ENCODE measurements around the gene AHCYL1. TPM values are rescaled to one million over a fixed set of nuclear protein-coding genes. Genes with fewer than 3 reads are reported as not detected.

Gene AHCYL1
- total RNA-seq, 1 donor from 2014 or later = 60.5 TPM

DNA sequence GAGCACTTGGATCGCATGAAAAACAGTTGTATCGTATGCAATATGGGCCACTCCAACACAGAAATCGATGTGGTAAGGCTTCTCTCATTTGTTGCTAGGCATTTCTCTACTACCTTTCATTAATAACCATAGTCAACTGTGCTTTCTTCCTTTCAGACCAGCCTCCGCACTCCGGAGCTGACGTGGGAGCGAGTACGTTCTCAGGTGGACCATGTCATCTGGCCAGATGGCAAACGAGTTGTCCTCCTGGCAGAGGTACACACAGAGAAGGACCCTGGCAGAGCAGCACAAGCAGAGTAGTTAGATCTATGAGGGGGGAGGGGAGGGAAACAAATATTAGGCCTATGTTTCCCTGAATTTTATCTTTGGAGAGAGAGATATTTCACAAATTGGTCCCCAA, 33.8 kb downstream of the AHCYL1 start:
- TF ChIP-seq CTCF (IDR thresholded peaks at IDR 0.05; ENCODE audit: insufficient read depth, low read depth, low read length) = no peak
- no peak for TF ChIP-seq EZH2 (IDR thresholded peaks at IDR 0.05; ENCODE audit: insufficient read depth, low read length)

DNA sequence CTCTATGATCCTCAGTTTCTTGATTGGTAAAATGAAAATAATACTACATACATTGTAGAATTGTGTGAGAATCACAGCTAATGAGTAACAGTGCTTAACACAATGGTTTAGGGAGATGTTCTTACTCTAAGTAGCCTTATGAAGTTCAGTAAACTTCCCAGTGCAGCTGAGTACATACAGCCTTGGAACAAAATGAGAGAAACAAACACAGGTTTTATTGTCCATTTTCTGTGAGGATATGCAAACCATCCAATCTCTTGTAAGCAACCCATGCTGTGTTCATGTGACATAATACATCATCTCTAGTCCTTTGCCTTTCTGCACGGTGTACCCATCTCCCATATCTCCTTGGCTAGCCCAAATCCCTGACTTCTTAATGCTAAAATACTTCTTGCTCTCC, 35.2 kb downstream of the AHCYL1 start:
- no peaks in the 10 kb centered on the region for H3K9me3 Mint-ChIP-seq (ENCODE audit: unreplicated experiment)
- no peak overlapping the region for H3K9ac ChIP-seq (ENCODE audit: low read length)
- H3K27ac ChIP-seq (ENCODE audit: low read depth, low read length) = no peak overlapping the region
- no peak overlapping the region for H3K4me2 ChIP-seq (ENCODE audit: low read length)
- H3K36me3 ChIP-seq (ENCODE audit: insufficient read depth, low read length) = peaks cover 90% of the 10 kb centered on the region
- TF ChIP-seq EZH2 (IDR thresholded peaks at IDR 0.05; ENCODE audit: insufficient read depth, low read length) (no peak), CTCF (IDR thresholded peaks at IDR 0.05; ENCODE audit: insufficient read depth, low read depth, low read length) (no peak)
- H3K27me3 ChIP-seq (ENCODE audit: insufficient read depth, low read length) = no peaks in the 10 kb centered on the region
- H3K4me3 ChIP-seq (ENCODE audit: insufficient read depth, low read depth, low read length) = no peak overlapping the region
- H3K27ac Mint-ChIP-seq (ENCODE audit: unreplicated experiment) = no peak overlapping the region
- H3K4me1 Mint-ChIP-seq (ENCODE audit: low read depth, unreplicated experiment) = no peaks in the 10 kb centered on the region
- no peak overlapping the region for H2AFZ ChIP-seq (ENCODE audit: low read depth, low read length)
- H4K20me1 ChIP-seq (ENCODE audit: insufficient read depth, low read length) = no peaks in the 10 kb centered on the region
- H3K27me3 Mint-ChIP-seq (ENCODE audit: low read depth, unreplicated experiment) = no peaks in the 10 kb centered on the region
- H3K79me2 ChIP-seq (ENCODE audit: insufficient read depth, low read length) = no peaks in the 10 kb centered on the region
- no peak overlapping the region for H3K4me3 Mint-ChIP-seq (ENCODE audit: unreplicated experiment)
- DNase-seq (ENCODE audit: low read depth) (no peak), FAIRE-seq (no peak)
- peaks cover 9% of the 10 kb centered on the region for H3K4me1 ChIP-seq (ENCODE audit: insufficient read depth, low read length)
- no peaks in the 10 kb centered on the region for H3K9me3 ChIP-seq (ENCODE audit: insufficient read depth, low read depth, low read length)
- peaks cover 26% of the 10 kb centered on the region for H3K36me3 Mint-ChIP-seq (ENCODE audit: low read depth, unreplicated experiment)

More for the DNA sequence above, 33.8 kb downstream of the AHCYL1 start:
- Histone ChIP-seq H4K20me1 (ENCODE audit: insufficient read depth, low read length) (no peaks in the 10 kb centered on the region), H3K36me3 (ENCODE audit: insufficient read depth, low read length) (peaks cover 80% of the 10 kb centered on the region), H3K4me1 (ENCODE audit: insufficient read depth, low read length) (peaks cover 9% of the 10 kb centered on the region), H3K9me3 (ENCODE audit: insufficient read depth, low read depth, low read length) (no peaks in the 10 kb centered on the region), H3K79me2 (ENCODE audit: insufficient read depth, low read length) (no peaks in the 10 kb centered on the region), H2AFZ (ENCODE audit: low read depth, low read length) (no peak overlapping the region), H3K27ac (ENCODE audit: low read depth, low read length) (no peak overlapping the region), H3K4me2 (ENCODE audit: low read length) (no peak overlapping the region), H3K27me3 (ENCODE audit: insufficient read depth, low read length) (no peaks in the 10 kb centered on the region), H3K4me3 (ENCODE audit: insufficient read depth, low read depth, low read length) (no peak overlapping the region), H3K9ac (ENCODE audit: low read length) (no peak overlapping the region)
- Mint-ChIP-seq H3K27me3 (ENCODE audit: low read depth, unreplicated experiment) (no peaks in the 10 kb centered on the region), H3K9me3 (ENCODE audit: unreplicated experiment) (no peaks in the 10 kb centered on the region), H3K27ac (ENCODE audit: unreplicated experiment) (no peak overlapping the region), H3K36me3 (ENCODE audit: low read depth, unreplicated experiment) (peaks cover 27% of the 10 kb centered on the region), H3K4me3 (ENCODE audit: unreplicated experiment) (no peak overlapping the region), H3K4me1 (ENCODE audit: low read depth, unreplicated experiment) (no peaks in the 10 kb centered on the region)
- no peak for DNase-seq (ENCODE audit: low read depth)
- no peak for FAIRE-seq

DNA sequence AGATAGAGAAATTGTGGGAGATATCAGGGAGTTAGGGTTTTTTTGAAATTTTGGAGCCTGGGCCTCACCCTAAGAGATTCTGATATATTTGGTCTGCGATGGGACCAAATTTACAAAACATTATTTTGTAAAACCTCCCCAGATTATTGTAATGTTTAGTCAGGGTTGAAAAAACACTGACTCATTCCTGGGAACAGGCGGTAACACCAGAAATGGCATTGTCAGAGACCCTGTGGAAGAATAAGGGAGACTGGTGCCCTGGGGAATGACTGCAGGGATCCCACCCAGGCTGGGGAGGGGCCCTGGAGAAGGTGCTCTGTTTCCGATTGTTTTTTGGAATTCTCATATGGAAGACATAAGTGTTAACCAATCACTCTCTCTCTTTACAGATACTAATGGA, 36.7 kb downstream of the AHCYL1 start:
- TF ChIP-seq CTCF (IDR thresholded peaks at IDR 0.05; ENCODE audit: insufficient read depth, low read depth, low read length) (no peak), EZH2 (IDR thresholded peaks at IDR 0.05; ENCODE audit: insufficient read depth, low read length) (no peak)
- Histone ChIP-seq H3K79me2 (ENCODE audit: insufficient read depth, low read length) (no peaks in the 10 kb centered on the region), H4K20me1 (ENCODE audit: insufficient read depth, low read length) (no peaks in the 10 kb centered on the region), H3K4me1 (ENCODE audit: insufficient read depth, low read length) (peaks cover 9% of the 10 kb centered on the region), H3K36me3 (ENCODE audit: insufficient read depth, low read length) (peaks cover 76% of the 10 kb centered on the region), H3K27me3 (ENCODE audit: insufficient read depth, low read length) (no peaks in the 10 kb centered on the region), H3K9ac (ENCODE audit: low read length) (no peak overlapping the region), H3K4me3 (ENCODE audit: insufficient read depth, low read depth, low read length) (no peak overlapping the region), H2AFZ (ENCODE audit: low read depth, low read length) (no peak overlapping the region), H3K9me3 (ENCODE audit: insufficient read depth, low read depth, low read length) (no peaks in the 10 kb centered on the region), H3K4me2 (ENCODE audit: low read length) (peak overlapping the region; percentile 28), H3K27ac (ENCODE audit: low read depth, low read length) (no peak overlapping the region)
- H3K36me3 Mint-ChIP-seq (ENCODE audit: low read depth, unreplicated experiment) = peaks cover 22% of the 10 kb centered on the region
- FAIRE-seq (no peak), DNase-seq (ENCODE audit: low read depth) (no peak)
- H3K4me1 Mint-ChIP-seq (ENCODE audit: low read depth, unreplicated experiment) = no peaks in the 10 kb centered on the region
- no peak overlapping the region for H3K4me3 Mint-ChIP-seq (ENCODE audit: unreplicated experiment)
- H3K27me3 Mint-ChIP-seq (ENCODE audit: low read depth, unreplicated experiment) = no peaks in the 10 kb centered on the region
- H3K27ac Mint-ChIP-seq (ENCODE audit: unreplicated experiment) = no peak overlapping the region
- no peaks in the 10 kb centered on the region for H3K9me3 Mint-ChIP-seq (ENCODE audit: unreplicated experiment)

Measured in astrocyte (in vitro differentiated cells and primary cell).